ENCODE results near the gene MRI1.
"Not testable (repeated sequence)": the region's sequence is repeated elsewhere in the genome, so short reads cannot be mapped to it uniquely, and the experiment has no call there.

Gene MRI1

GRCh38 chr19:13761423-13761822, 2.9 kb upstream of the MRI1 start:
- DNase-seq (ENCODE audit: low read depth): no peak

- DNase-seq (ENCODE audit: low read depth): no peak
Measured at GRCh38 chr19:13762635-13763235, 1.6 kb upstream of the MRI1 start.

- no peak for DNase-seq (ENCODE audit: low read depth)
Measured at GRCh38 chr19:13763265-13763664, 1.1 kb upstream of the MRI1 start.

GRCh38 chr19:13764821-13765394, 586 bp downstream of the MRI1 start:
- DNase-seq (ENCODE audit: low read depth): no peak

GRCh38 chr19:13765395-13766094, 1.2 kb downstream of the MRI1 start:
- DNase-seq (ENCODE audit: low read depth): no peak

GRCh38 chr19:13766095-13766481, 1.8 kb downstream of the MRI1 start:
- DNase-seq (ENCODE audit: low read depth): no peak

GRCh38 chr19:13768510-13768909, 4.2 kb downstream of the MRI1 start:
- no peak for DNase-seq (ENCODE audit: low read depth)

GRCh38 chr19:13770013-13770635, 5.8 kb downstream of the MRI1 start:
- no peak for DNase-seq (ENCODE audit: low read depth)

- peak; percentile 82 for DNase-seq (ENCODE audit: low read depth)
Measured at GRCh38 chr19:13774217-13775191, 10.2 kb downstream of the MRI1 start, which contains the start of gene C19orf53. C19orf53 (plus strand) TSS chr19:13774456; CDS start chr19:13774478, 22 bp downstream.

- DNase-seq (ENCODE audit: low read depth): no peak
Measured at GRCh38 chr19:13778398-13778797, 14.1 kb downstream of the MRI1 start.

GRCh38 chr19:13778847-13779246, 14.5 kb downstream of the MRI1 start:
- DNase-seq (ENCODE audit: low read depth): no peak

- DNase-seq (ENCODE audit: low read depth): not testable (repeated sequence)
Measured at GRCh38 chr19:13779794-13780193, 15.5 kb downstream of the MRI1 start.

GRCh38 chr19:13781547-13781946, 17.2 kb downstream of the MRI1 start:
- DNase-seq (ENCODE audit: low read depth): no peak

- DNase-seq (ENCODE audit: low read depth): no peak
Measured at GRCh38 chr19:13782537-13782936, 18.2 kb downstream of the MRI1 start.

GRCh38 chr19:13783565-13784500, 19.5 kb downstream of the MRI1 start:
- DNase-seq (ENCODE audit: low read depth): no peak

- no peak for DNase-seq (ENCODE audit: low read depth)
Measured at GRCh38 chr19:13784731-13785452, 20.6 kb downstream of the MRI1 start.

- no peak for DNase-seq (ENCODE audit: low read depth)
Measured at GRCh38 chr19:13788991-13789390, 24.7 kb downstream of the MRI1 start.

GRCh38 chr19:13790354-13790753, 26.0 kb downstream of the MRI1 start:
- DNase-seq (ENCODE audit: low read depth): no peak

GRCh38 chr19:13793317-13793716, 29.0 kb downstream of the MRI1 start:
- DNase-seq (ENCODE audit: low read depth): not testable (repeated sequence)

- peak; percentile 48 for DNase-seq (ENCODE audit: low read depth)
Measured at GRCh38 chr19:13794398-13794756, 30.1 kb downstream of the MRI1 start.

Measured in HS-5 (cell line).